Keratinocyte (primary cell): ENCODE results near the gene CD74. TPM values are rescaled to one million over a fixed set of nuclear protein-coding genes. Genes with fewer than 3 reads are reported as not detected.

Experiments
- DNase-seq: peaks from one replicate; pipeline ENCODE4 v3.0.0-alpha.2; 2011; ENCODE audit warnings: low read depth, missing footprints, low spot score
- FAIRE-seq: peaks from 2 replicates; lab custom pipeline; 2011; peaks lifted over from hg19 to GRCh38; lab: Jason Lieb, UNC
- H2AFZ ChIP-seq: 2 replicates; pipeline ENCODE4 v1.6.0; 2012; ENCODE audit warnings: low read length, control low read depth, inconsistent platforms; ENCODE audit not compliant: control insufficient read depth
- H3K27ac ChIP-seq: 2 replicates; pipeline ENCODE4 v1.5.1; 2011; ENCODE audit warnings: low read length; ENCODE audit not compliant: control insufficient read depth, insufficient read depth
- H3K27me3 ChIP-seq: 3 replicates; pipeline ENCODE4 v1.6.0; 2011; ENCODE audit warnings: low read length; ENCODE audit not compliant: control insufficient read depth, insufficient read depth; ENCODE audit errors: extremely low read depth
- H3K36me3 ChIP-seq, 2 experiments: 2 replicates in 1 of 2; 3 replicates in 1 of 2; pipeline ENCODE4 v1.5.1; 2011; ENCODE audit warnings: low read length in 2 of 2, mild to moderate bottlenecking in 1 of 2; ENCODE audit not compliant: control insufficient read depth in 2 of 2, insufficient read depth in 2 of 2; ENCODE audit errors: extremely low read depth in 1 of 2
- H3K4me1 ChIP-seq: 3 replicates; pipeline ENCODE4 v1.5.1; 2011; ENCODE audit warnings: low read length; ENCODE audit not compliant: control insufficient read depth, insufficient read depth; ENCODE audit errors: extremely low read depth
- H3K4me2 ChIP-seq: 3 replicates; pipeline ENCODE4 v1.6.0; 2011; ENCODE audit warnings: low read depth, low read length; ENCODE audit not compliant: control insufficient read depth, insufficient read depth; ENCODE audit errors: extremely low read depth
- H3K4me3 ChIP-seq, 3 experiments: fragments of 200-600 bp in 1 of 3; sonication (generic) in 1 of 3; 2 replicates in 2 of 3; 3 replicates in 1 of 3; pipeline ENCODE4 v1.5.1; 2011 to 2016; ENCODE audit warnings: low read length in 3 of 3, mild to moderate bottlenecking in 3 of 3, control low read depth in 2 of 3, inconsistent platforms in 1 of 3, low read depth in 1 of 3, mixed read lengths in 1 of 3, mixed run types in 1 of 3, moderate library complexity in 1 of 3; ENCODE audit not compliant: control insufficient read depth in 2 of 3, insufficient read depth in 2 of 3; ENCODE audit errors: extremely low read depth in 1 of 3
- H3K79me2 ChIP-seq: 2 replicates; pipeline ENCODE4 v1.6.0; 2012; ENCODE audit warnings: low read length; ENCODE audit not compliant: control insufficient read depth, insufficient read depth
- H3K9ac ChIP-seq: 3 replicates; pipeline ENCODE4 v1.6.0; 2011; ENCODE audit warnings: low read length; ENCODE audit not compliant: control insufficient read depth, insufficient read depth; ENCODE audit errors: extremely low read depth
- H3K9me1 ChIP-seq: 3 replicates; pipeline ENCODE4 v1.6.0; 2011; ENCODE audit warnings: low read length; ENCODE audit not compliant: control insufficient read depth, insufficient read depth; ENCODE audit errors: extremely low read depth
- H3K9me3 ChIP-seq: 2 replicates; pipeline ENCODE4 v1.5.1; 2012; ENCODE audit warnings: low read depth, low read length; ENCODE audit not compliant: control insufficient read depth
- H4K20me1 ChIP-seq: 3 replicates; pipeline ENCODE4 v1.6.0; 2011; ENCODE audit warnings: low read length; ENCODE audit not compliant: control insufficient read depth, insufficient read depth; ENCODE audit errors: extremely low read depth
- CTCF ChIP-seq, 3 experiments: IDR thresholded peaks in 1 of 3; conservative IDR thresholded peaks in 1 of 3; optimal IDR thresholded peaks in 1 of 3; 2 replicates in 2 of 3; 3 replicates in 1 of 3; pipeline versions ENCODE3 to v1.5.1; 2011; ENCODE audit warnings: low read length in 3 of 3, mild to moderate bottlenecking in 3 of 3, moderate library complexity in 2 of 3, control low read depth in 1 of 3, inconsistent platforms in 1 of 3; ENCODE audit not compliant: insufficient read depth in 2 of 3; ENCODE audit errors: extremely low read depth in 1 of 3
- EZH2 ChIP-seq: IDR thresholded peaks from one replicate; pipeline ENCODE4 v1.6.1; 2012; ENCODE audit warnings: inconsistent platforms, mild to moderate bottlenecking, low read length, moderate library complexity
- dilution Hi-C: fragments of 300-500 bp; cut with MboI; formaldehyde crosslinking; loops from one replicate; pipeline ENCODE4 v1.7.0; 2020; ENCODE audit warnings: low sequenced_read_pairs; ENCODE audit not compliant: extremely low pct_ligation_motif_present
- polyA plus RNA-seq, 5 experiments: library from polyadenylated mRNA; depleted of rRNA in 3 of 5; stranded (reverse) in 3 of 5; stranded (forward) in 1 of 5; unstranded in 1 of 5; fragments of >200 nt; gene quantifications; 1 replicate in 1 of 5; 2 replicates in 3 of 5; 3 replicates in 1 of 5; pipeline versions ENCODE4 v1.2.1 to v1.2.3, GENCODE V29; 2011 to 2012; ENCODE audit warnings: missing spikeins in 2 of 5, low read depth in 1 of 5, low replicate concordance in 1 of 5

Gene CD74
- polyA plus RNA-seq, 1 donor (not counting 4 experiments of a cell fraction or from before 2014, with no cell fraction given), result 0.71 TPM

GRCh38 chr5:150372639-150373038 lies 40.1 kb downstream of the CD74 start:
- no peak overlapping the region for H3K9ac ChIP-seq
- FAIRE-seq (no peak), DNase-seq (no peak)
- no peaks in the 10 kb centered on the region for H3K9me3 ChIP-seq
- no peaks in the 10 kb centered on the region for H4K20me1 ChIP-seq
- H3K9me1 ChIP-seq, result no peaks in the 10 kb centered on the region
- H3K4me3 ChIP-seq, result no peak overlapping the region
- H3K4me1 ChIP-seq, result peaks cover 7% of the 10 kb centered on the region
- no peaks in the 10 kb centered on the region for H3K79me2 ChIP-seq
- no peak overlapping the region for H3K4me2 ChIP-seq
- H2AFZ ChIP-seq, result no peak overlapping the region
- no peaks in the 10 kb centered on the region for H3K27me3 ChIP-seq
- H3K36me3 ChIP-seq, result peaks cover 61 to 69% of the 10 kb centered on the region in 2 experiments
- H3K27ac ChIP-seq, result no peak overlapping the region
- dilution Hi-C loops, result no loop called here
- TF ChIP-seq EZH2 (no peak), CTCF (optimal IDR thresholded peaks at IDR 0.05 in 1 of 3, IDR thresholded peaks at IDR 0.05 in 1 of 3, conservative IDR thresholded peaks at IDR 0.05 in 1 of 3; ENCODE audit: extremely low read depth in 1 of 3, insufficient read depth in 2 of 3, low read length in 3 of 3) (no peak)

GRCh38 chr5:150368526-150368925 lies 44.2 kb downstream of the CD74 start:
- no peak for DNase-seq
- no peaks in the 10 kb centered on the region for H3K27me3 ChIP-seq
- peaks cover 2% of the 10 kb centered on the region for H4K20me1 ChIP-seq
- H3K4me2 ChIP-seq, result no peak overlapping the region
- no peak overlapping the region for H3K4me3 ChIP-seq
- no peak overlapping the region for H3K27ac ChIP-seq
- H3K9ac ChIP-seq, result no peak overlapping the region
- no peaks in the 10 kb centered on the region for H3K79me2 ChIP-seq
- no peaks in the 10 kb centered on the region for H3K9me3 ChIP-seq
- no peak overlapping the region for H2AFZ ChIP-seq
- dilution Hi-C loops, result no loop called here
- no peak for FAIRE-seq
- H3K4me1 ChIP-seq, result peaks cover 2% of the 10 kb centered on the region
- TF ChIP-seq CTCF (optimal IDR thresholded peaks at IDR 0.05 in 1 of 3, IDR thresholded peaks at IDR 0.05 in 1 of 3, conservative IDR thresholded peaks at IDR 0.05 in 1 of 3; ENCODE audit: extremely low read depth in 1 of 3, insufficient read depth in 2 of 3, low read length in 3 of 3), result no peak
- no peak for TF ChIP-seq EZH2
- no peaks in the 10 kb centered on the region for H3K9me1 ChIP-seq
- H3K36me3 ChIP-seq, result peaks cover 48 to 71% of the 10 kb centered on the region in 2 experiments
